K562 (cell line): Measurements from ENCODE around the gene GPD1L.
A peak's percentile ranks its signal among the peaks of the same experiment; 100 is the strongest.

Experiments used
- ARID2 ChIP-seq: fragments of 450-650 bp; IDR thresholded peaks from 2 replicates; pipeline ENCODE4 v1.6.1; 2017; ENCODE audit warnings: antibody characterized with exemption, mild to moderate bottlenecking
- ATF2 ChIP-seq: sonication (generic); formaldehyde crosslinking; IDR thresholded peaks from 2 replicates; pipeline ENCODE4 v1.8.1; 2022; ENCODE audit warnings: missing genetic modification reagents
- BACH1 ChIP-seq: fragments of 200-800 bp; sonication (Bioruptor generic); IDR thresholded peaks from 2 replicates; pipeline ENCODE4 v1.6.1; 2016; ENCODE audit warnings: missing genetic modification characterization, missing compliant biosample characterization
- FIP1L1 ChIP-seq: fragments of 200-400 bp; formaldehyde crosslinking; IDR thresholded peaks from 2 replicates; pipeline ENCODE4 v1.6.1; 2018; ENCODE audit warnings: mild to moderate bottlenecking, low read depth, low read length; ENCODE audit not compliant: poor library complexity, severe bottlenecking
- MXD1 ChIP-seq: fragments of 250-450 bp; sonication (Bioruptor Pico); IDR thresholded peaks from 2 replicates; pipeline ENCODE4 v1.8.0; 2021; ENCODE audit warnings: borderline replicate concordance, mild to moderate bottlenecking, moderate library complexity; ENCODE audit not compliant: poor library complexity, severe bottlenecking
- NR3C1 ChIP-seq: sonication (generic); formaldehyde crosslinking; IDR thresholded peaks from 2 replicates; pipeline ENCODE4 v1.8.1; 2022; ENCODE audit warnings: missing genetic modification reagents
- POLR2AphosphoS5 ChIP-seq: IDR thresholded peaks from 2 replicates; pipeline ENCODE4 v1.6.1; 2011; ENCODE audit warnings: mild to moderate bottlenecking, low read depth, low read length, moderate library complexity; ENCODE audit not compliant: control insufficient read depth, insufficient read depth
- PTBP1 ChIP-seq: fragments of 200-400 bp; formaldehyde crosslinking; IDR thresholded peaks from 2 replicates; pipeline ENCODE4 v1.6.1; 2017; ENCODE audit warnings: low read depth, low read length
- RAD51 ChIP-seq: fragments of 450-650 bp; IDR thresholded peaks from 2 replicates; pipeline ENCODE4 v1.7.1; 2016; ENCODE audit warnings: low read depth, mild to moderate bottlenecking, borderline replicate concordance
- RBM34 ChIP-seq: fragments of 200-400 bp; formaldehyde crosslinking; IDR thresholded peaks from 2 replicates; pipeline ENCODE4 v1.6.1; 2018; ENCODE audit warnings: low read length, borderline replicate concordance; ENCODE audit not compliant: insufficient read depth
- REST ChIP-seq, 2 experiments: fragments of 450-650 bp; formaldehyde crosslinking in 1 of 2; IDR thresholded peaks; 2 replicates each; pipeline versions ENCODE4 v1.4.0 to v1.6.1; 2014 to 2020; ENCODE audit warnings: mild to moderate bottlenecking in 2 of 2, borderline replicate concordance in 1 of 2, low read depth in 1 of 2
- TBL1XR1 ChIP-seq, 2 experiments: IDR thresholded peaks; 2 replicates each; pipeline ENCODE4 v1.6.1; 2012; ENCODE audit warnings: improper control_type of control experiment in 2 of 2, low read length in 2 of 2, mild to moderate bottlenecking in 1 of 2
- YY1 ChIP-seq, 3 experiments: IDR thresholded peaks; 2 replicates each; pipeline ENCODE4 v1.6.1; 2011; ENCODE audit warnings: low read length in 2 of 3, mild to moderate bottlenecking in 2 of 3, moderate library complexity in 2 of 3, borderline replicate concordance in 1 of 3, control low read depth in 1 of 3, low read depth in 1 of 3; ENCODE audit not compliant: insufficient read depth in 3 of 3, insufficient replicate concordance in 2 of 3, control insufficient read depth in 1 of 3, insufficient read length in 1 of 3; ENCODE audit errors: extremely low read depth in 1 of 3
- ZFP91 ChIP-seq: sonication (generic); formaldehyde crosslinking; IDR thresholded peaks from 2 replicates; pipeline ENCODE4 v1.8.0; 2022; ENCODE audit warnings: mild to moderate bottlenecking, missing genetic modification reagents

- no peak for TF ChIP-seq PTBP1
- no peak for TF ChIP-seq POLR2AphosphoS5
- no peak for TF ChIP-seq ZFP91 (CRISPR knock-in tag)
- no peak for TF ChIP-seq TBL1XR1 (IDR thresholded peaks at IDR 0.05; ENCODE audit: low read length in 2 of 2)
- peak in 1 of 3 experiments; percentile 47 for TF ChIP-seq YY1 (IDR thresholded peaks at IDR 0.05; ENCODE audit: borderline replicate concordance in 1 of 3, control insufficient read depth in 1 of 3, extremely low read depth in 1 of 3, insufficient read depth in 3 of 3, insufficient read length in 1 of 3, insufficient replicate concordance in 2 of 3, low read depth in 1 of 3, low read length in 2 of 3)
- no peak for TF ChIP-seq ARID2
- TF ChIP-seq MXD1 = no peak
- no peak for TF ChIP-seq RBM34
- TF ChIP-seq REST (IDR thresholded peaks at IDR 0.05; ENCODE audit: borderline replicate concordance) = no peak
- no peak for TF ChIP-seq REST (CRISPR knock-in tag; IDR thresholded peaks at IDR 0.05; ENCODE audit: low read depth)
- TF ChIP-seq NR3C1 (CRISPR knock-in tag) = no peak
- no peak for TF ChIP-seq RAD51
- no peak for TF ChIP-seq BACH1
- no peak for TF ChIP-seq ATF2 (CRISPR knock-in tag)
- TF ChIP-seq FIP1L1 = no peak
Observed at GRCh38 chr3:32100465-32100864, 6.0 kb upstream of the GPD1L start.
